ENCODE measurements around the gene RAB5A. TPM values are rescaled to one million over a fixed set of nuclear protein-coding genes. Genes with fewer than 3 reads are reported as not detected.
A peak's percentile ranks its signal among the peaks of the same experiment; 100 is the strongest.
"Not testable (repeated sequence)": the region's sequence is repeated elsewhere in the genome, so short reads cannot be mapped to it uniquely, and the experiment has no call there.

Gene RAB5A
- total RNA-seq, 1 donor from 2014 or later, result 66.9 TPM

DNA sequence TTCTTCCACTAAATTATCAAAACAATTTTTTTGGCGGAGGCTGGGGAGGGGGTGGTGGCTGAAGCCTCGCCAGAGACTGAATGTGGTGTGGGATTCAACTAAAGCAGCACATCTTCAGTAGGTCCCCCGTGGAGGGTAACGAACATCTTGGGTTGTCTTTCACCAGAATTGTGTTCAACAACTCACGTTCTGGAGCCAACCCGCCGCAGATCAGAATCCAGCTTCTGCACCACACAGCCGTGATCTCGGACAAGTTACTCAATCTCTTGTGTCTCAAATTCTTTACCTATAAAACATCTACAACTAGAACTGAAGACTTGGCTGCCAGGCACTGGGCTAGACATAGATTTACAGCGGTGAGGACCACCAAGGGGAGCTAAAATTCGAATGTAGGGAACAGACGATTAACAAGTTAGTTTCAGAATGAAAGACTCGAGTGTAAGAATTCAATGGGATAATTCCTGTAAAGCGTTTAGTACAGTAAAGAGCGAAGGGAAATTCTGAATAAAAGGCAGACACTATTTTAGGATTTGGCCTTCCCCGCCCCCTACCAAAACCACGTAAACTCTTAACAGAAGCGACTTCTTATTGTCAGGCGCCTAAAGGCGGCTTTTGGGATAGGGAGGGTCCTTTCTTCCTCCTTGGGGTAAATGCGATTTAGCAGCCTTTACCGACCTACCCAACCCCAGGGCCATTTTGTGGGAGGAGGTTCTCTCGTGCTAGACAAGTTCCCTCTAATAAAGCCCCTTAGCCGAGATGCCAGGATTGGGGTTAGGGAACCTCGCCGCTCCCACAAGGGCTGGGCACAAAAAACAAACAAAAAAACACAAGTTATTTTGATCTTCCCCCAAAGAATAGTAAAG is 697 bp upstream of the RAB5A start:
- intact Hi-C loops (cut with DNase I), result loop anchor here (5.0 kb wide), 1 partner anchor 91 kb away; no protein-coding TSS in a partner anchor
- DNase-seq (ENCODE audit: low spot score) (peak; percentile 62), ATAC-seq (peak; percentile 6)

DNA sequence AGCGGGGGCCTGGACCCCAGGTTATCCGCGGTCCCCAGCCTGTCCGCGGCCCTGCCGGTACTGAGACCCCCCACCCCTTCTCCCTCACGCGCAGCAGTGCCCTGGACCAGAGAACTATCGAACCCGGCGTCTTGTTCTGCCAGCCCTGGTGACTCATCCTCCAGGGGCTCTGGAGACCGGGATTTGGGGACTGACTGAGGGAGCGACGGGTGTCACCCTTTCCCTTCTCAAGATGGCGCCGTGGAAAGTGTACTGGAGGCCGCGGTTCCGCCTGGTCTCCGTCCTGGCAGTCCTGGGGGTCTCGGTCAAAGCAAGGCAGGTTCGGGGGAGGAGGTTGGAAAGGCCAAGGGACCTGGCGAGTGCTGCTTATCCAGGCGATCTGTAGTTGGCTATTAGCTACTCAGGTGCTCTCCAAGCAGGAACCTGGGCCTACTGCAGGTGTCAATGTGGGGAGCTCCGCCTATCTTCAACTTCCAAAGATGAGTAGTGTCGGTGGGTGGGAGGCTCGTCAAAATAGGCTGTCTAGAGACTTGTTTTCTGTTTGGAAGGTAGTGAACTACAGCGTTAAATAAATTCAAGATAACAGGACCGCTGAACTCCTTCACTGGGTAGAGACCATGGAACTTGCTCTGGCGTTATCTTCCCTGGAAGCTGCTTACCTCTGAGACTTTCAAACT is 790 bp downstream of the RAB5A start:
- ATAC-seq (peak; percentile 41), DNase-seq (ENCODE audit: low spot score) (peak; percentile 70)
- intact Hi-C loops (cut with DNase I), result loop anchor here (5.0 kb wide), 1 partner anchor 90 kb away; no protein-coding TSS in a partner anchor

DNA sequence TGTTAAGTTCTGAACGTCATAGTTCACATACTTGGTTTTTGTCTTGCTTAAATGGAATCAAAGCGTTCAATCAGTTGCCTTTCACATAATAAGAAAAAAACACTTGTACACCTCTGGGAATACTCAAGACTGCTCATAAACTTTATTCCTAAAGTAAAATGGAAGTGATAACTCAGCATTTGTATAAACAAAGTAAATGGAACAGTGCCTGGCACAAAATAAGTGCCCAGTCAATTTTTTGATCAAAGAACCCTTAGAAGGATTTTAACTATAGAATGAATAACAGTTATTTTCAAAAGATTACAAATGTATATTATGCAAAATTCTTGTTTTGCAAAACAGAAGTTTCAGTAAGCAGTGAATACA is 1.3 kb downstream of the RAB5A start:
- no peak for DNase-seq (ENCODE audit: low spot score)
- no peak for ATAC-seq
- intact Hi-C loops (cut with DNase I), result loop anchor here (5.0 kb wide), 1 partner anchor 89 kb away; no protein-coding TSS in a partner anchor

DNA sequence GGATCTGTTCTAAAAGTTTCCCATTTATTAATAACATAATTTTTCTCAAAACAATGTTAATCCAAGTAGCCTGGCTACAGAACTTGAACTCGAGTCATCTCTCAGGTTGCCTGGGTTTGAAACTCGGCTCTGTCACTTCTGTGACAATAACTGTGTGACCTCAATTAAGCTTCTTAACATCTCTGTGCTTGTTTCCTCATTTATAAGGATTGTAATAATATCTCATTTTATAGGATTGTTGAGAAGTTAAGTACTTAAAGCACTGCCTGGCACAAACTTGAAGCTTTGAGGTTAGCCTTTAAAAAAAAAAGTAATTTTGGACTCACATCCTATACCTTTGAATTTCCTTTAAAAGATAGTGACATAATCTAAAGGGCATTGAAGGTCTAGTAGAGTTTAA is 3.4 kb downstream of the RAB5A start:
- intact Hi-C loops (cut with DNase I), result no loop called here
- no peak for DNase-seq (ENCODE audit: low spot score)
- ATAC-seq, result no peak

DNA sequence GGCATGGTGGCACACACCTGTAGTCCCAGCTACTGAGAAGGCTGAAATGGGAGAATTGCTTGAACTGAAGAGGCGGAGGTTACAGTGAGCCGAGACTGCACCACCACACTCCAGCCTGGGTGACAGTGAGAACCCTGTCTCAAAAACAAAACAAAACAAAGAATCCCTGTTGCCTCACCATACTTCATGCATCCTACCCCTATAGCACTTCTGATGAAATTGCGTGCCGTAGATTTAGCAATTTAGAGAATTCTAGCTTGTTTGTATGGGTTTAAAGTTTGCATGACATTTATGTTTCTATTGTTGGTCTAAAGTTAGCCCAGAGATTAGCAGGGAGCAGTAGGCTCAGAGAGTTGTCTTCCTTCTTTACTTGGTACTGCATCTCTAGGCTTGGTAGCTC is 7.8 kb downstream of the RAB5A start:
- intact Hi-C loops (cut with DNase I), result no loop called here
- no peak for DNase-seq (ENCODE audit: low spot score)
- ATAC-seq, result no peak

DNA sequence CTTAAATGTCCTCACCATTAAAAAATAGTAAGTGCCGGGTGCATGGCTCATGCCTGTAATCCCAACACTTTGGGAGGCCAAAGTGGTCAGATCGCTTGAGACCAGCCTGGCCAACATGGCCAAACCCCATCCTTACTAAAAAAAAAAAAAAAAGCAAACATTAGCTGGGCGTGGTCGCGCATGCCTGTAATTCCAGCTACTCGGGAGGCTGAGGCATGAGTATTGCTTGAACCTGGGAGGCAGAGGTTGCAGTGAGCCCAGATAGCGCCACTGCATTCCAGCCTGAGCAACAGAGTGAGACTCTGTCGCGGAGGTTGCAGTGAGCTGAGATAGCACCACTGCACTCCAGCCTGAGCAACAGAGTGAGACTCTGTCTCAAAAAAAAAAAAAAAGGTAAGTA is 10.5 kb downstream of the RAB5A start:
- DNase-seq (ENCODE audit: low spot score); intact Hi-C loops (cut with DNase I); ATAC-seq: not testable (repeated sequence)

DNA sequence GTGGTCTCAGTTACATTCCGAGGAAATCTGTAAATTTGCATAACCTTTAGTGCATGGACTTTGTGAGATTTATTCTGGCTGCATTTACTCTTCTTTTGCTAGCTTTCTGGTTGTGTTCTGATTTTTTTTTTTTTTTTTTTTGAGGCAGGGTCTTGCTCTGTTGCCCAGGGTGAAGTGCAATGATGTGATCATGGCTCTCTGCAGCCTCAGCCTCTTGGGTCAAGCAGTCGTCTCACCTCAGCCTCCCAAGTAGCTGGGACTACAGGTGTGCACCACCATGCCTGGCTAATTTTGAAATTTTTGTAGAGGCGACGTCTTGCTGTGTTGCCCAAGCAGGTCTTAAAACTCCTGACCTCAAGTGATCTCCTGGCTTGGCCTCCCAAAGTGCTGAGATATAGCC is 12.6 kb downstream of the RAB5A start:
- DNase-seq (ENCODE audit: low spot score) (no peak), ATAC-seq (no peak)
- intact Hi-C loops (cut with DNase I), result no loop called here

DNA sequence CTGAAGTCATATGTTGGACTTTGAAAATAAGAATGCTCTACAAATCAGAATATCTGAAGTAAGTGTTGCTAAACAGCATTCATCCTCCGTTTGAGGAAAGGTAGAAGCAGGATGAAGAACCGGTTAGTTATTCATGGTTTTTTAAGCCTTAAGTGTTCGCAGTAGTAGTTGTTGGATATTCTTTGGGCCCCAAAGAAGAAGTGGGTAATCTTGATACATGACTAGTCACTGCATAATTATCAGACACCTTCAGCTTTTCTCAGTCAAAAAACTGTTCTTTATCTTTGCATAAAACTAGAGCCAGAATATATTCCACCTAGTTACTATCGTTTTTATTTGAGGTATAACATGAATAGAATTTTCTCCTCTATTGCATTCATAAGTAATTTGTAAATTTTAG is 13.8 kb downstream of the RAB5A start:
- intact Hi-C loops (cut with DNase I), result no loop called here
- DNase-seq (ENCODE audit: low spot score) (no peak), ATAC-seq (no peak)

DNA sequence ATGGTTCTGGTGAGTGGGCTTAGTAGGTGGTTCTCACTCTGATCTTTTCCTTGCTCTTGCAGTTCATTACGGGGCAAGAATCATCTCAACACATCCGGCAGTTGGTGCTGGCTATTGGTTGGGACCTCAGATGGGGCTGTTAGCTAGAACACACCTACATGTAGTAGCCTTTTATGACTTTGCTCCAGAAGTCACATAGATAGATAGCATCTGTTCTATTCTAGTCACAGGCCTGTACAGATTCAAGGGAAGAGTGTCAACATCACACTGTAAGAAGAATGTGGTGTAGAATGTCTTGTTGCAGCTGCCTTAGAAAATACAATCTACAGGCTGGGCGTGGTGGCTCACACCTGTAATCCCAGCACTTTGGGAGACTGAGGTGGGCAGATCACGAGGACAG is 15.1 kb downstream of the RAB5A start:
- DNase-seq (ENCODE audit: low spot score), result no peak
- no peak for ATAC-seq
- intact Hi-C loops (cut with DNase I), result no loop called here

DNA sequence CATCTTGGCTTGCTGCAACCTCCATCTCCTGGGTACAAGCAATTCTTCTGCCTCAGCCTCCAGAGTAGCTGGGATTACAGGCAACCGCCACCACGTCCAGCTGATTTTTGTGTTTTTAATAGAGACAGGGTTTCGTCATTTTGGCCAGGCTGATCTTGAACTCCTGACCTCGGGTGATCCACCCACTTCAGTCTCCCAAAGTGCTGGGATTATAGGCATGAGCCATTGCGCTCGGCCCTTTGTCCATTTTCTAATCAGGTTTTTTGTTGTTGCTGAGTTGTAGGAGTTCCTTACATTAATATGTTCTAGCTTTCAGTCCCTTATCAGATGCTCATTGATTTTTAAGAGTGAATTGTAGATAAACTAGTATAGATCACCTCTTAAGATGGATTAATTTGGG is 20.3 kb downstream of the RAB5A start:
- no peak for ATAC-seq
- intact Hi-C loops (cut with DNase I), result no loop called here
- DNase-seq (ENCODE audit: low spot score), result no peak

DNA sequence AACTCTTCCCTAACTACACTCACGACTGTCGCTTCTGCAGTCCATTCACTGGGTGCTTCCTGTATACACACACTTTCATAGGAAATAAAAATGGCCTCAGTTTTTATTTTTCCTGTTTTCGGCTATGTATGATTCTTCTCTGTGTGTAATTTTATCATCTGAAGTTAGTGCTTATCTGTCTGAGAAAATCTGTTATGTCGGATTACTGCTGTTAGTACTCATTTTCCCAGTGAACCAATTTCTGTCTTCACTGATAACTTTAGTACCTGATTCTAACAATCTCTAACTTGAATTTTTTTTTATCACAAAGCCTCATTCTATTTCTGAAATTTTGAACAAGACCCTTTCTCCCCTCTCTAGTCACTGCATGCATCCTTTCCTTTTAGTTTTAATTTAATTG is 20.9 kb downstream of the RAB5A start:
- ATAC-seq, result no peak
- no peak for DNase-seq (ENCODE audit: low spot score)
- intact Hi-C loops (cut with DNase I), result no loop called here

DNA sequence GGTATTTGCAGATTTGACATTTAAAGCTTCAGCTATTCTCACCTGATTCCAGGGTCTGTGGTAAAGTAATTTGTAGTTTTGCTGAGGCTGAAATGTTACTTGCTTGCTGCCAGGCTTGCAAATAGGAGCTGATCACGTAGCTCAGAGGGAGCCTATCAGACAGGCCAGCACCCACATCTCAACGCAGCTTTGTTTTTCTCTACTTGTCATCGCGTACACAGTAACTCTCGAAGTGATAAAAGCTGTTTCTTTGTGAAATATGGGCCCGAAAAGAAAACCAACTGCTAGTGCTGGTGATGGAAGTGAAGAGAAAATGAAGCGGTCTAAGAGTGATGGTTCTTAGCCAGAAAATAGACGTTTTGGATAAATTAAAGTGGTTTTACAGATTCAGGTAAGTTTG is 23.4 kb downstream of the RAB5A start:
- ATAC-seq (no peak), DNase-seq (ENCODE audit: low spot score) (no peak)
- intact Hi-C loops (cut with DNase I), result no loop called here

DNA sequence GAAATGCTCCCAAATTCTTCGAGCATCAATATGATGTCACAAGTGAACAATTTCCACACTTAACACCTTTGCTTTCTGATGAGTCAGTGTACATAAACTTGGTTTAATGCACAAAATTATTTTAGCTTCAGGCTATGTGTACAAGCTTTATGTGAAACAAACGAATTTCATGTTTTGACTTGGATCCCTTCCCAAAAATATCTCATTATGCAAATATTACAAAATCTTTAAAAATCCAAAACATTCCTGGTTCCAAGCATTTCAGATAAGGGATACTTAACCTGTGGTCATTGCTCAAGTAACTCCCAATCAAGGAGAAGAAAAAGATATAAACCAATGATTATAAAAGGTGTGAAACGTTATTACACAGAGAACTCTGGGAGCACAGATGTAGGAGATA is 25.2 kb downstream of the RAB5A start:
- ATAC-seq, result no peak
- DNase-seq (ENCODE audit: low spot score), result no peak
- intact Hi-C loops (cut with DNase I), result no loop called here

DNA sequence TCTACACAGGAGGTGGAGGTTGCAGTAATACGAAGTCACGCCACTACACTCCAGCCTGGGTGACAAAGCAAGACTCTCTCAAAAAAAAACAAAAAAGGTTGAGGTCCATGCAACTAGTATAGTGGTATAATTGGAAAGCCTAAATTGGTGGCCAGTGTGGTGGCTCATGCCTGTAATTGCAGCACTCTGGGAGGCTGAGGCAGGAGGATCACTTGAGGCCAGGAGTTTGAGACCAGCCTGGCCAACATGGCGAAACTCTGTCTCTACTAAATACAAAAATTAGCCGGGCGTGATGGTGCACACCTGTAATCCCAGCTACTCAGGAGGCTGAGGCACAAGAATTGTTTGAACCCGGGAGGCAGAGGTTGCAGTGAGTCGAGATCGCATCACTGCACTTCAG is 42.0 kb downstream of the RAB5A start:
- DNase-seq (ENCODE audit: low spot score); ATAC-seq; intact Hi-C loops (cut with DNase I): not testable (repeated sequence)

DNA sequence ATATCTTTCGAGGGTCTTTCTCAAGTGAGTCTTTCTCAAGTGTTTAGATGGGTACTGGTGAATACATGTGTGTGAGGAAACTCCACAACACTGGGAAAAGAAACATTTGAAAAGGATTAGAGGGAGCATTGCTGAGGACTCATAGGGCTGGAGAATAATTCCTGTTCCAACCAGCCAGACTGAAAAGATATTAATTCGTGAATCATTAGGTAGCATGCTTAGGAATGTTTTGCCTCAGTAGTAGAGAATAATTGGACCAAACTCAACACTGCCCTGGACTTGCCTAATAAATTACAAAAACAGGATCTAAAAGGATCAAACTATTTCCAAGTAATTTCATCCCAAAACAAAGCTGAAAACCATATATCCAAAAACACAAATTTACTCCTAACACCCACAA is 47.9 kb downstream of the RAB5A start:
- no peak for ATAC-seq
- DNase-seq (ENCODE audit: low spot score), result no peak
- intact Hi-C loops (cut with DNase I), result no loop called here

DNA sequence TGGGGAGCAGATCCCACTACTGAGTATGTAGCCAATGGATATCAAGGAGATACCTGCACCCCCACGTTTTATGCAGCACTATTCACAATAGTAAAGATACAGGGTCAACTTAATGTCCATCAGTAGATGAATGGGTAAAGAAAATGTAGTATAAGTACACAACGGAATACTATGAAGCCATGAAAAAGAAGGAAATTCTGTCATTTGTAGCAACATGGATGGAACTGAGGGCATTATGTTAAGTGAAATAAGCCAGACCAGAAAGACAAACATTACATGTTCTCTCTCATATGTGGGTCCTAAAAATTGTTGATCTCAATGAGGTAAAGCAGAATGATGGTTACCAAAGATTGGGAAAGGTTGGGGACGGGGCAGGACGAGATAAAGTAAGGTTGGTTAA is 50.6 kb downstream of the RAB5A start:
- no peak for ATAC-seq
- intact Hi-C loops (cut with DNase I), result no loop called here
- DNase-seq (ENCODE audit: low spot score), result no peak

DNA sequence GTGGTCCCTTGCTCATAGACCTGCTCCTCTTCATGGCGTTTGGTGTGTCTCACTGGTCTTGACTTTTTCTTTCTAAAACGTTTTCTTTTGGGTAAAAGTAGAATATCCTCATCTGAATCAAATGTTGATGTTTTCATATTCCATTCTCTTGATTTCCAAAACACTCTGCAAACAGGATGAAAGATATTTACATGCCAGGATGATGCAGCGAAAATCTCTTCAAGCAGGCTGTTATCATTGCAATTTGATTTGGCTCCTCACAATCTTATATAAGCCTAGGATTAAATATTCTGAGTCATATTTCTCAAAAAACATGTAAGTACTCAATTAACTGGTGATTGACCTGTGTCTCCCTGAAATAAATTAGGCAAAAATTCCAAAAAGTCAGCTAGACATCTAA is 55.0 kb downstream of the RAB5A start:
- no peak for ATAC-seq

DNA sequence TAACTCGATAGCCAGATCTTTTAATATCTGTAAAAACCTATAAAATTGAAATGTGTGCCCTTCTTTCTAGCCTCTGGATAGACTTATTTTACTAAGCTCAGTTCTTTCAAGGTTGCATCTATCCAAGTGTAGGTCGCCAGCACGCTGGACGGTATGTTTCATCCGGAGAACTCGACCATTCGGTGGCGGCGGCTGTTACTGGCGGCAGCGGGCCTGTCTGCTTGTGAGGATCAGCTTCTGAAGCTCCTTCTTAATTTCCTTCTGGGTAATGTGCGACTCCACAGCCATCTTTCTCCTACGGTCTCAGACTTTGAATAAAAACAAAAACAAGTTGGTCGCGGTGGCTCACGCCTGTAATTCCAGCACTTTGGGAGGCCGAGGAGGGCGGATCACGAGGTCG is 61.1 kb downstream of the RAB5A start:
- intact Hi-C loops (cut with DNase I), result no loop called here
- DNase-seq (ENCODE audit: low spot score) (no peak), ATAC-seq (no peak)

More for the DNA sequence above, 55.0 kb downstream of the RAB5A start:
- no peak for DNase-seq (ENCODE audit: low spot score)
- intact Hi-C loops (cut with DNase I), result no loop called here

DNA sequence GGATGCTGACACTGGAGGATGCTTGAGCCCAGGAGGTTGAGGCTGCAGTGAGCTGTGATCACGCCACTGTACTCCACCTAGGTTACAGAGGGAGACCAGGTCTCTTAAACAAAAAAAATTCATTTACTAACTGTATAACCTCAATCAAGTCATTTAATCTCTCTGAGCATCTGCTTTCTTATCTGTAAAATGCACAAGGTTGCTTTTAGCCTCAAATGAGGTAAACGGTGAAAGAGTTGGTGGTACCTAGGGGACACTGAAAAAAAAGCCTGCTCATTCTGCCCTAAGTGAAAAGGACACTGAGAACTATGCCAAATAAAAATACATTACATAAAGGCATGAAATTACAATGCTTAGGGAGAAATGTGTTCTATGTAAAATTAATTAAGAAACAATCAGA is 61.7 kb downstream of the RAB5A start:
- intact Hi-C loops (cut with DNase I), result no loop called here
- no peak for DNase-seq (ENCODE audit: low spot score)
- ATAC-seq, result no peak

DNA sequence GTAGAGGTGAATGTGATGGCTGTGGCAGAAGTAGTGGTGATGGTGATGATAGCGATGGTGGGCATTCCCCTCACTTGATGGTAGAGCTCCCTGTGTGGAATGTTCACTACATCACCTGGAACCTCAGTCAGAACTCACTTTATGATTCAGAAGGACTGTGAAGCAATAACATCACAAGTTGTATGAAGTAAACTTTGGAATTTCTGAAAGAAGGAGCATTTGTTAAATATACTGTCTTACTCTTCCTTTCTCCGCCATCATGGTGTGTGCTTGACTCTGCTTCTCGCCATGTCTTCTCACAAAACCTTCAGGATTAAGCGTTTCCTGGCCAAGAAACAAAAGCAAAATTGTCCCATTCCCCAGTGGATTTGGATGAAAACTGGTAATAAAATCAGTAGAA is 65.3 kb downstream of the RAB5A start, which contains the start of gene PP2D1:
TSS of gene PP2D1 (minus strand) at position 101 of the 400 bp plus-strand sequence. CDS start 192 bp downstream, outside the sequence.
- DNase-seq (ENCODE audit: low spot score) (no peak), ATAC-seq (no peak)
- intact Hi-C loops (cut with DNase I), result no loop called here

All from sciatic nerve (tissue), 2 donors.